K562 (cell line): ENCODE results near the gene ZNF554. TPM values are rescaled to one million over a fixed set of nuclear protein-coding genes. Genes with fewer than 3 reads are reported as not detected.

Source experiments
- ADNP ChIP-seq: fragments of 200-800 bp; sonication (Bioruptor generic); IDR thresholded peaks from 2 replicates; pipeline ENCODE4 v1.6.1; 2016; ENCODE audit warnings: missing genetic modification characterization, missing compliant biosample characterization
- ATF4 ChIP-seq: fragments of 450-650 bp; formaldehyde crosslinking; IDR thresholded peaks from 2 replicates; pipeline ENCODE4 v1.4.0; 2022; ENCODE audit warnings: mild to moderate bottlenecking, moderate library complexity
- E2F6 ChIP-seq, 2 experiments: IDR thresholded peaks; 2 replicates each; pipeline ENCODE4 v1.6.1; 2011; ENCODE audit warnings: borderline replicate concordance in 1 of 2, control low read depth in 1 of 2, low read depth in 1 of 2, low read length in 1 of 2, mild to moderate bottlenecking in 1 of 2, mixed read lengths in 1 of 2, moderate library complexity in 1 of 2; ENCODE audit not compliant: insufficient read depth in 1 of 2, insufficient read length in 1 of 2, poor library complexity in 1 of 2, severe bottlenecking in 1 of 2; ENCODE audit errors: extremely low read depth in 1 of 2
- SETDB1 ChIP-seq: IDR thresholded peaks from one replicate; pipeline ENCODE4 v1.6.1; 2012; ENCODE audit warnings: low read length, control low read depth, inconsistent platforms
- SUPT5H ChIP-seq: fragments of 450-650 bp; IDR thresholded peaks from 2 replicates; pipeline ENCODE4 v1.6.1; 2016
- TAF7 ChIP-seq: fragments of 450-650 bp; IDR thresholded peaks from 2 replicates; pipeline ENCODE4 v1.6.1; 2016; ENCODE audit warnings: missing genetic modification characterization, missing compliant biosample characterization
- ZNF695 ChIP-seq: fragments of 450-650 bp; formaldehyde crosslinking; IDR thresholded peaks from 2 replicates; pipeline ENCODE4 v1.4.0; 2020; ENCODE audit warnings: mild to moderate bottlenecking, moderate library complexity
- polyA plus RNA-seq, 8 experiments: library from polyadenylated mRNA; depleted of rRNA in 4 of 8; stranded (reverse) in 5 of 8; unstranded in 3 of 8; fragments of >200 nt; fragmentation: Nextera tagmentation in 2 of 8; fragmentation: Illumina TruSeq in 1 of 8; extraction: Ambion mirVana in 2 of 8; extraction: Trizol in 1 of 8; gene quantifications; 2 replicates each; pipeline versions ENCODE4 v1.2.1 to v1.2.3, GENCODE V29; 2011 to 2014; ENCODE audit warnings: inconsistent platforms in 1 of 8, missing spikeins in 1 of 8
- total RNA-seq, 7 experiments: library from RNA; depleted of rRNA in 6 of 7; stranded (reverse); fragments of >200 nt in 6 of 7; fragmentation: Illumina TruSeq in 2 of 7; extraction: Trizol in 2 of 7; gene quantifications; 2 replicates each; pipeline versions ENCODE4 v1.2.1 to v1.2.3, GENCODE V29; 2011 to 2021; ENCODE audit warnings: low replicate concordance in 1 of 7

Gene ZNF554
- total and polyA plus RNA-seq, 9 of the 15 experiments (the other 6 are each of a cell fraction or from before 2014, with no cell fraction given): 0.07 to 1.8 (median 1.1) TPM

- no peak for TF ChIP-seq ADNP (tag)
- TF ChIP-seq SUPT5H: no peak
- TF ChIP-seq ATF4: no peak
- TF ChIP-seq SETDB1: no peak
- no peak for TF ChIP-seq E2F6 (IDR thresholded peaks at IDR 0.05; ENCODE audit: borderline replicate concordance in 1 of 2, extremely low read depth in 1 of 2, insufficient read depth in 1 of 2, insufficient read length in 1 of 2, low read depth in 1 of 2, low read length in 1 of 2, poor library complexity in 1 of 2, severe bottlenecking in 1 of 2)
- TF ChIP-seq TAF7: no peak
- no peak for TF ChIP-seq ZNF695
These were observed 49.3 kb upstream of the ZNF554 start (continued) for GRCh38 chr19:2770055-2771013.
